Fibroblast of lung (primary cell): ENCODE measurements around the gene TMEM198.

Experiments used
- EZH2 ChIP-seq: IDR thresholded peaks from 2 replicates; pipeline ENCODE4 v1.5.1; 2012; ENCODE audit warnings: low read length, control low read depth, mild to moderate bottlenecking; ENCODE audit errors: missing control alignments
- TF ChIP-seq, protein P1 (sequence below), 2 donors: IDR thresholded peaks in 1 of 2; conservative IDR thresholded peaks in 1 of 2; 1 replicate in 1 of 2; 2 replicates in 1 of 2; pipeline ENCODE4 v1.5.1; 2011 to 2012; ENCODE audit warnings: low read length in 2 of 2, control low read depth in 1 of 2, inconsistent platforms in 1 of 2, low read depth in 1 of 2, mild to moderate bottlenecking in 1 of 2

GRCh38 chr2:219596954-219597551 lies 53.2 kb downstream of the TMEM198 start:
- TF ChIP-seq, protein P1, sequence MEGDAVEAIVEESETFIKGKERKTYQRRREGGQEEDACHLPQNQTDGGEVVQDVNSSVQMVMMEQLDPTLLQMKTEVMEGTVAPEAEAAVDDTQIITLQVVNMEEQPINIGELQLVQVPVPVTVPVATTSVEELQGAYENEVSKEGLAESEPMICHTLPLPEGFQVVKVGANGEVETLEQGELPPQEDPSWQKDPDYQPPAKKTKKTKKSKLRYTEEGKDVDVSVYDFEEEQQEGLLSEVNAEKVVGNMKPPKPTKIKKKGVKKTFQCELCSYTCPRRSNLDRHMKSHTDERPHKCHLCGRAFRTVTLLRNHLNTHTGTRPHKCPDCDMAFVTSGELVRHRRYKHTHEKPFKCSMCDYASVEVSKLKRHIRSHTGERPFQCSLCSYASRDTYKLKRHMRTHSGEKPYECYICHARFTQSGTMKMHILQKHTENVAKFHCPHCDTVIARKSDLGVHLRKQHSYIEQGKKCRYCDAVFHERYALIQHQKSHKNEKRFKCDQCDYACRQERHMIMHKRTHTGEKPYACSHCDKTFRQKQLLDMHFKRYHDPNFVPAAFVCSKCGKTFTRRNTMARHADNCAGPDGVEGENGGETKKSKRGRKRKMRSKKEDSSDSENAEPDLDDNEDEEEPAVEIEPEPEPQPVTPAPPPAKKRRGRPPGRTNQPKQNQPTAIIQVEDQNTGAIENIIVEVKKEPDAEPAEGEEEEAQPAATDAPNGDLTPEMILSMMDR (conservative IDR thresholded peaks at IDR 0.05 in 1 of 2, IDR thresholded peaks at IDR 0.05 in 1 of 2; ENCODE audit: low read depth in 1 of 2, low read length in 2 of 2) = no peak
- no peak for TF ChIP-seq EZH2
